Mesenchymal stem cell (in vitro differentiated cells and primary cell): Measurements from ENCODE around the gene TMEM170B.

Experiments
- DNase-seq: peaks from one replicate; pipeline ENCODE4 v3.0.0-alpha.2; 2013
- H2AFZ ChIP-seq: one replicate; pipeline ENCODE4 v1.6.1; 2013; ENCODE audit warnings: low read depth, mild to moderate bottlenecking, control low read depth, inconsistent platforms, low read length, moderate library complexity
- H2AK5ac ChIP-seq: 2 replicates; pipeline ENCODE4 v1.6.1; 2013; ENCODE audit warnings: low read length, moderate library complexity, mild to moderate bottlenecking, inconsistent platforms; ENCODE audit not compliant: severe bottlenecking
- H2BK120ac ChIP-seq: one replicate; pipeline ENCODE4 v1.6.1; 2013; ENCODE audit warnings: low read depth, mild to moderate bottlenecking, inconsistent platforms, low read length, moderate library complexity
- H2BK12ac ChIP-seq, 2 experiments: one replicate each; pipeline ENCODE4 v1.6.1; 2013; ENCODE audit warnings: inconsistent platforms in 2 of 2, low read length in 2 of 2, mild to moderate bottlenecking in 2 of 2, moderate library complexity in 2 of 2, control low read depth in 1 of 2
- H2BK15ac ChIP-seq: one replicate; pipeline ENCODE4 v1.6.1; 2013; ENCODE audit warnings: mild to moderate bottlenecking, low read depth, inconsistent platforms; ENCODE audit not compliant: poor library complexity, severe bottlenecking
- H2BK5ac ChIP-seq: 2 replicates; pipeline ENCODE4 v1.6.1; 2013; ENCODE audit warnings: low read depth, mild to moderate bottlenecking, low read length, control low read depth, inconsistent platforms; ENCODE audit not compliant: poor library complexity, severe bottlenecking
- H3K14ac ChIP-seq, 2 experiments: one replicate each; pipeline ENCODE4 v1.6.1; 2013; ENCODE audit warnings: inconsistent platforms in 2 of 2, low read length in 2 of 2, control low read depth in 1 of 2, mild to moderate bottlenecking in 1 of 2, moderate library complexity in 1 of 2
- H3K18ac ChIP-seq, 2 experiments: one replicate each; pipeline ENCODE4 v1.6.1; 2013; ENCODE audit warnings: inconsistent platforms in 2 of 2, low read length in 2 of 2, control low read depth in 1 of 2, low read depth in 1 of 2, mild to moderate bottlenecking in 1 of 2
- H3K23ac ChIP-seq, 2 experiments: one replicate each; pipeline ENCODE4 v1.6.1; 2013; ENCODE audit warnings: inconsistent platforms in 2 of 2, low read length in 2 of 2, mild to moderate bottlenecking in 2 of 2, moderate library complexity in 2 of 2, control low read depth in 1 of 2
- H3K27ac ChIP-seq: 2 replicates; pipeline ENCODE4 v1.5.1; 2013; ENCODE audit warnings: mild to moderate bottlenecking, moderate library complexity, low read length, control low read depth, inconsistent platforms; ENCODE audit not compliant: poor library complexity, severe bottlenecking
- H3K27me3 ChIP-seq, 2 experiments: 2 replicates each; pipeline versions ENCODE4 v1.6.1 to v1.7.0; 2013; ENCODE audit warnings: low read length in 2 of 2, mild to moderate bottlenecking in 2 of 2, moderate library complexity in 2 of 2, control low read depth in 1 of 2, inconsistent platforms in 1 of 2; ENCODE audit not compliant: control insufficient read depth in 1 of 2, insufficient read depth in 1 of 2
- H3K36me3 ChIP-seq, 2 experiments: 2 replicates each; pipeline versions ENCODE4 v1.6.1 to v1.7.0; 2013; ENCODE audit warnings: low read length in 2 of 2, control low read depth in 1 of 2, inconsistent platforms in 1 of 2, low read depth in 1 of 2, mild to moderate bottlenecking in 1 of 2; ENCODE audit not compliant: insufficient read depth in 2 of 2, control insufficient read depth in 1 of 2
- H3K4ac ChIP-seq, 2 experiments: one replicate each; pipeline ENCODE4 v1.6.1; 2013; ENCODE audit warnings: inconsistent platforms in 2 of 2, low read length in 2 of 2, mild to moderate bottlenecking in 2 of 2, moderate library complexity in 2 of 2, control low read depth in 1 of 2, low read depth in 1 of 2
- H3K4me1 ChIP-seq: 2 replicates; pipeline ENCODE4 v1.6.1; 2013; ENCODE audit warnings: low read depth, low read length, control low read depth; ENCODE audit not compliant: control insufficient read depth, insufficient read depth
- H3K4me2 ChIP-seq: 2 replicates; pipeline ENCODE4 v1.6.1; 2013; ENCODE audit warnings: low read length, mild to moderate bottlenecking, inconsistent platforms; ENCODE audit not compliant: poor library complexity, severe bottlenecking
- H3K4me3 ChIP-seq, 2 experiments: 2 replicates each; pipeline versions ENCODE4 v1.5.1 to v1.7.0; 2013; ENCODE audit warnings: low read length in 2 of 2, mild to moderate bottlenecking in 2 of 2, control low read depth in 1 of 2, low read depth in 1 of 2; ENCODE audit not compliant: insufficient read depth in 1 of 2
- H3K79me1 ChIP-seq: replicated peaks from 2 replicates; pipeline ENCODE4 v1.6.1; 2013; ENCODE audit warnings: mild to moderate bottlenecking, control low read depth, low read length, inconsistent platforms; ENCODE audit not compliant: poor library complexity, severe bottlenecking
- H3K9ac ChIP-seq: 2 replicates; pipeline ENCODE4 v1.7.0; 2013; ENCODE audit warnings: mild to moderate bottlenecking, low read length, moderate library complexity
- H3K9me3 ChIP-seq: 2 replicates; pipeline ENCODE4 v1.7.0; 2013; ENCODE audit warnings: mild to moderate bottlenecking, low read length; ENCODE audit not compliant: control insufficient read depth
- H4K8ac ChIP-seq: one replicate; pipeline ENCODE4 v1.6.1; 2013; ENCODE audit warnings: inconsistent platforms, mild to moderate bottlenecking, low read length, moderate library complexity
- H4K91ac ChIP-seq: one replicate; pipeline ENCODE4 v1.6.1; 2013; ENCODE audit warnings: mild to moderate bottlenecking, low read length, inconsistent platforms
- WGBS: methylation state at CpG from one replicate; pipeline ENCODE4 v1.1.7; 2013; ENCODE audit warnings: mixed read lengths; 5-methylcytosine and 5-hydroxymethylcytosine counted together

The TMEM170B gene

GRCh38 chr6:11509471-11509870 lies 28.1 kb upstream of the TMEM170B start:
- H3K4me1 ChIP-seq, result no peaks in the 10 kb centered on the region
- H3K9ac ChIP-seq, result no peak overlapping the region
- no peaks in the 10 kb centered on the region for H3K27me3 ChIP-seq
- no peak overlapping the region for H3K23ac ChIP-seq
- no peak overlapping the region for H2AFZ ChIP-seq
- no peak overlapping the region for H3K18ac ChIP-seq
- no peak overlapping the region for H3K4me2 ChIP-seq
- no peak for DNase-seq
- no peaks in the 10 kb centered on the region for H3K79me1 ChIP-seq
- H3K27ac ChIP-seq, result no peak overlapping the region
- no peaks in the 10 kb centered on the region for H3K36me3 ChIP-seq
- H4K8ac ChIP-seq, result no peak overlapping the region
- H3K4me3 ChIP-seq, result no peak overlapping the region
- H3K9me3 ChIP-seq, result peaks cover 2% of the 10 kb centered on the region
- no peak overlapping the region for H2AK5ac ChIP-seq
- no CpG with 5 or more reads among the region's 3 CpGs for WGBS
- H2BK5ac ChIP-seq, result no peak overlapping the region
- H2BK12ac ChIP-seq, result no peak overlapping the region
- no peak overlapping the region for H4K91ac ChIP-seq
- H2BK120ac ChIP-seq, result no peak overlapping the region
- no peak overlapping the region for H2BK15ac ChIP-seq
- no peak overlapping the region for H3K4ac ChIP-seq
- no peak overlapping the region for H3K14ac ChIP-seq

- no peaks in the 10 kb centered on the region for H3K27me3 ChIP-seq
- no peaks in the 10 kb centered on the region for H3K79me1 ChIP-seq
- no peak overlapping the region for H3K9ac ChIP-seq
- DNase-seq, result no peak
- H3K36me3 ChIP-seq, result no peaks in the 10 kb centered on the region
- 71% methylated on average over 3 of the region's 3 CpGs for WGBS
- H3K18ac ChIP-seq, result no peak overlapping the region
- no peak overlapping the region for H3K4ac ChIP-seq
- no peak overlapping the region for H2BK120ac ChIP-seq
- H3K9me3 ChIP-seq, result peaks cover 12% of the 10 kb centered on the region
- H4K91ac ChIP-seq, result no peak overlapping the region
- no peak overlapping the region for H3K27ac ChIP-seq
- H2BK5ac ChIP-seq, result no peak overlapping the region
- no peak overlapping the region for H2AK5ac ChIP-seq
- H2AFZ ChIP-seq, result no peak overlapping the region
- H2BK12ac ChIP-seq, result no peak overlapping the region
- H3K4me3 ChIP-seq, result no peak overlapping the region
- H3K14ac ChIP-seq, result no peak overlapping the region
- no peak overlapping the region for H4K8ac ChIP-seq
- H3K4me2 ChIP-seq, result no peak overlapping the region
- no peak overlapping the region for H3K23ac ChIP-seq
- no peaks in the 10 kb centered on the region for H3K4me1 ChIP-seq
- H2BK15ac ChIP-seq, result no peak overlapping the region
Measured at GRCh38 chr6:11514672-11515071, 22.9 kb upstream of the TMEM170B start.

GRCh38 chr6:11515763-11516162 lies 21.8 kb upstream of the TMEM170B start:
- Histone ChIP-seq H4K8ac (no peak overlapping the region), H3K9me3 (peaks cover 12% of the 10 kb centered on the region), H2AFZ (no peak overlapping the region), H3K79me1 (no peaks in the 10 kb centered on the region), H2BK12ac (no peak overlapping the region), H4K91ac (no peak overlapping the region), H3K23ac (no peak overlapping the region), H2BK15ac (no peak overlapping the region), H2AK5ac (no peak overlapping the region), H3K36me3 (no peaks in the 10 kb centered on the region), H3K14ac (no peak overlapping the region), H2BK5ac (no peak overlapping the region), H3K27ac (no peak overlapping the region), H3K4me1 (no peaks in the 10 kb centered on the region), H3K4me2 (no peak overlapping the region), H2BK120ac (no peak overlapping the region), H3K18ac (no peak overlapping the region), H3K4ac (no peak overlapping the region), H3K27me3 (no peaks in the 10 kb centered on the region), H3K4me3 (no peak overlapping the region), H3K9ac (no peak overlapping the region)
- DNase-seq, result no peak
- WGBS, result 87% methylated on average over 3 of the region's 3 CpGs

GRCh38 chr6:11522812-11523605 lies 14.5 kb upstream of the TMEM170B start:
- H4K8ac ChIP-seq, result no peak overlapping the region
- no peak overlapping the region for H3K4me2 ChIP-seq
- no peaks in the 10 kb centered on the region for H3K79me1 ChIP-seq
- H3K14ac ChIP-seq, result no peak overlapping the region
- H3K4ac ChIP-seq, result no peak overlapping the region
- no peak overlapping the region for H3K4me3 ChIP-seq
- no peak overlapping the region for H3K23ac ChIP-seq
- no peak overlapping the region for H2BK5ac ChIP-seq
- 97% methylated on average over 4 of the region's 4 CpGs for WGBS
- peaks cover 0 to 8% of the 10 kb centered on the region in 2 experiments for H3K27me3 ChIP-seq
- H2BK15ac ChIP-seq, result no peak overlapping the region
- DNase-seq, result no peak
- H3K4me1 ChIP-seq, result no peaks in the 10 kb centered on the region
- no peak overlapping the region for H2BK120ac ChIP-seq
- H3K9me3 ChIP-seq, result peaks cover 7% of the 10 kb centered on the region
- no peak overlapping the region for H2BK12ac ChIP-seq
- no peak overlapping the region for H3K9ac ChIP-seq
- H2AFZ ChIP-seq, result no peak overlapping the region
- H2AK5ac ChIP-seq, result no peak overlapping the region
- H3K18ac ChIP-seq, result no peak overlapping the region
- H3K27ac ChIP-seq, result no peak overlapping the region
- H4K91ac ChIP-seq, result no peak overlapping the region
- H3K36me3 ChIP-seq, result no peaks in the 10 kb centered on the region
